Inflammatory macrophage (primary cell): ENCODE data around the gene ALG2.
"Not testable (repeated sequence)": the region's sequence is repeated elsewhere in the genome, so short reads cannot be mapped to it uniquely, and the experiment has no call there.

Experiments
- DNase-seq, 2 donors: peaks; one replicate each; pipeline ENCODE4 v3.0.0-alpha.2; 2020 to 2022

ALG2 gene

DNA sequence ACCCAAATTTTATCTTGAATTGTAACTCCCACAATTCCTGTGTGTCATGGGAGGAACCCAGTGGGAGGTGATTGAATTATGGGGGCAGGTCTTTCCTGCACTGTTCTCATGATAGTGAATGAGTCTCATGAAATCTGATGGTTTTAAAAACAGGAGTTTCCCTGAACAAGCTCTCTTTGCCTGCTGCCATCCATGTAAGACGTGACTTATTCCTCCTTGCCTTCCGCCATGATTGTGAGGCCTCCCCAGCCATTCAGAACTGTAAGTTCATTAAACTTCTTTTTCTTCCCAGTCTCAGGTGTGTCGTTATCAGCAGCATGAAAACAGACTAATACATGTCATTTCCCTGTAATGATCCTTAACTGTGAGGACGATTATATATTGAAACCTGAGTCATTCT, 16.1 kb upstream of the ALG2 start:
- not testable (repeated sequence) for DNase-seq

DNA sequence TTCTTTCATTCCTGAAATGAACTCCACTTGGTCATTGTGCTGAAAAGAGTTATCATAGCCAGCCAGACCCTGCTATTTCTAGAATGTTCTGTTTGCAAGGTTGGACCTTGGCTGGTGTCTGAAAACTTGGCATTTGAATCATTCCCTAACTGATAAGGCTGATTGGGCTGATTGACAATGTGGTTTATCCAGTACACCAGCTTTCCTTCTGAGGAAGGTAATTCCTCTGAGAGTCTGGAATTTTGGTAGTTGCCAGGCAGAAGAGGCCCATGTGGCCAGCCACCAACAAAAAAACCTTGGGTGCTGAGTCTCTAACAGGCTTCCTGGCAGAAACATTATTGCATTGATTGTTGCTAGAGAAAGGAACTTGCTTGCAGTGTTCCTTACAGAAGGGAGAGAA, 15.6 kb upstream of the ALG2 start:
- DNase-seq: no peak

DNA sequence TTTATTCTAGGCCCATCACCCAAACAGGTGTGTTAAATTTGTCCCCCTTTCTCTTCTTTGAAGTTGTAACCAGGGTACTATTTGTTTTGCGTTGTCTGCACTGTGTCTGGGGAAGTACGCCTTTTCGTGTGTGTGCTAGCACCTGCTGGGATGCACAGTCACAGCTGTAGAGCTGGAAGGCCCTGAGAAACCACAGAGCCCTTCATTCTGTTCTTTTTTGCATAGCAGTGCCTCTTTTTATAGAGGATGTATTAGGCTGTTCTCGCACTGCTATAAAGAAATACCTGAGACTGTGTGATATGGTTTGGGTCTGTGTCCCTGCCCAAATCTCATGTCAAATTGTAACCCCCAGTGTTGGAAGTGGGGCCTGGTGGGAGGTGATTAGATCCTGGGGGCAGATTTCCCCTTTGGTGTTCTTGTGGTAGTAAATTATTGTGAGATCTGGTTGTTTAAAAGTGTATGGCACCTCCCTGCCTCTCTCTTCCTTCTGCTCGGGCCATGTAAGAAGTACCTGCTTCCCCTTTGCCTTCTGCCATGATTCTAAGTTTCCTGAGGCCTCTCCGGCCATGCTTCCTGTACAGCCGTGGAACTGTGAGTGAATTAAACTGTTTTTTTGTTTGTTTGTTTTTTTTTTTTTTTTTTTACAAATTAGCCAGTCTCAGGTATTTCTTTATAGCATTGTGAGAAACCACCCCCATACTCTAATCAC, 14.3 kb upstream of the ALG2 start:
- DNase-seq: no peak

DNA sequence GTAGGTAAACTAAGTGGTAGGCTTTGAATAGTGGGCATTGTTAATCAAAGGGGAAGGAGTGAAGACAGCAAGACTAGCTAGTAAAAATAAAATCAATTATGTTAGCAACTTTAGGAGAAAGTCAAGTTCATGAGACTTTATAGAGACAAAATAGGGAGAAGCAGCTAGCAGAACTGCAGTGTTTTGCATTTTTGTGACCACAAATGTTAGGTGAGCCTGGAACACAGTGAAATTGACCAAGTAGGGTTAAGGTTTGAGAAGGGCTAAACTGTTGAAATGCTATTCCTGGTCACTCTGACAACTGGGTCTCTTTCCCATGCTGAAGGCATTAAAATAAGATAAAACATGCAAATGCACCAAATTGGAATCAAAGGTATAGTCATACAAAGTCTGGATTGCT, 13.3 kb upstream of the ALG2 start:
- DNase-seq: no peak

DNA sequence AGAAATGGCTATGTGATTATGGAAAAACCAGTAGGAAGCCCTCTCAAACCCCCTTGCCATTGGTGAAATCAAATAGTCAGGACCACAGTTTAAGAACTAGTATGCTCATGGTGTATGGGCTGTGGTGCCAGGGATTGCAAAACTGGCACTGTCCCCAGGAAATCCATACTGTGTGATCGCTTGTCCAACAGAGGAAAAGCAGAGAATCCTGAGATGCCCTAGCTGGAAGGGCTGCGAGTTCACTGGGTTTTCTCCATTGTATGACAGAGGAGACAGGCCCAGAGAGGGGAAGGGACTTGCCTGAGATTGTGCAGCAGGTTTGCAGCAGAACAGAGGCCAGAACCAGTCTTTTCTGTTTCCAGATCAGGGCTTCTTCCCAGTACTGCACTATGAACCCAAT, 12.9 kb upstream of the ALG2 start:
- no peak for DNase-seq

DNA sequence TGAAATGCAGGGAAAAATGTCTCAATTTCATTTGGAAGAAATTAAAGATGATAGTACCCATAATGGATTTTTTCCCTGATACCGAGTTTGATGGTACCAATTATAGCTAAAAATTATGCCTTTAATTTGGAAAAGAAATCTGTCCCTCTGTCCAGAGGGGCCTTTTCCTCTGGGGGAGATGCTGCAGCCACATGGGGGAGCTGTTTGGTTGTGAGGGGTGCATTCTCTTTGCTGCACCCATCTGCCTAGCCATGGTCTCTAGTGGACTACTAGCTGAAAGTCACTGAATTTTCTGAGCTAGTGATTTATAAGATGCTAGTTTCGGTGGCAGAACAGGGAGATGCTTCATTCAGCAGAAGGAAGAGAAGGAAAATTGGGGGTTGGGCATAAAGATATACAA, 10.0 kb upstream of the ALG2 start:
- peak; percentile 17 to 33 for DNase-seq

DNA sequence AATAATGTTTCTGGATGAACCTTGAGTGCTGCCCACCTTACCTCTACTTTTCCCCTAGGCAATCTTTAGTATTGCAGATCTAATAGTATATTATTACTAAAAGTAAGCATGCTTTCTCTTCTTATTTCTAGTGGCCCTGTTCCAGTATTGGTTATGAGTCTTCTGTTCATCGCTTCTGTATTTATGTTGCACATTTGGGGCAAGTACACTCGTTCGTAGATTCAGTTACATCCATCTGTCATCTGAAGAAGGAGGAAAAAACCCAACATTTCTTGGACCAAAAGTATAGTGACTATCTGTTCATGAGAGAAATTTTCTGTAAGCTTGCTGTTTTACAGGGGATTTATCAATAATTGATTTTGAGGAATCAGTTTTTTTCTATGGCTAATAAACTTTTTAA, 8.5 kb upstream of the ALG2 start:
- no peak for DNase-seq

DNA sequence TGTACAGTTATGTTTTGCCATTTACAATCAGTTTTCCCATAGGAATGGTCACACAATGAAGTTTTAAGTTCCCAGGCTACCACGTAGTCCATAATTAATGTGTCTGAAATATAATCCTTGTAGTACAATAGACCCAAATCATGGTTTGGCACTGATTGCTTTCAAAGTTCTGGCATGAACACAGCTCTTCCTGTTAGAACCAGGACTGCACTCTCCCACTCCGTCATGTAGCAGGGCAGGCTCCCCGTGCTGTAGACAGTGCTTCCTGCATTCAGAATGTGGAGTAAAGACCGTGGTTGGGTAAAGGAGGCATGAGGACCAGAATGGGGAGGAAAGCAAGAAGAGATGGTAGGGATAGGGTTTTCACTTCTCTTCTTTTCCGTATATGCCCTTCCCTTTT, 4.3 kb upstream of the ALG2 start:
- no peak for DNase-seq

DNA sequence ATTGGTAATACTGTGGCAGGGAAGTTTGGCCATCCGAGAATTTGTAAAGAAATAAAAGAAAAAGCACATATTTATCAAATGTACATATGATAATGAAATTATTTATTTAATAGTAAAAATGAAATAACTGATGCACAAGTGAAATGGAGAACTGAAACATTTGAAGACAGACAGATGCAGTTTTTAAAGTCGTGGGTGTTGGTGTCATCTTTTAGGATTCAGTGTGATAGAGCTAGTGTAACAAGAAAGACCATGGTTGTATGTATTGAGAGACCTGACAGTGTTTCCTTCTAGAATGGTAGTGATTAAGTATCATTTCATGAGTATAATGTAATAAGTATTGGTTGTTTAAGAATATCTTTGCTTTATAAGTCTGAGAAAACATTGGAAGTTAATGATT, 2.7 kb upstream of the ALG2 start:
- no peak for DNase-seq

DNA sequence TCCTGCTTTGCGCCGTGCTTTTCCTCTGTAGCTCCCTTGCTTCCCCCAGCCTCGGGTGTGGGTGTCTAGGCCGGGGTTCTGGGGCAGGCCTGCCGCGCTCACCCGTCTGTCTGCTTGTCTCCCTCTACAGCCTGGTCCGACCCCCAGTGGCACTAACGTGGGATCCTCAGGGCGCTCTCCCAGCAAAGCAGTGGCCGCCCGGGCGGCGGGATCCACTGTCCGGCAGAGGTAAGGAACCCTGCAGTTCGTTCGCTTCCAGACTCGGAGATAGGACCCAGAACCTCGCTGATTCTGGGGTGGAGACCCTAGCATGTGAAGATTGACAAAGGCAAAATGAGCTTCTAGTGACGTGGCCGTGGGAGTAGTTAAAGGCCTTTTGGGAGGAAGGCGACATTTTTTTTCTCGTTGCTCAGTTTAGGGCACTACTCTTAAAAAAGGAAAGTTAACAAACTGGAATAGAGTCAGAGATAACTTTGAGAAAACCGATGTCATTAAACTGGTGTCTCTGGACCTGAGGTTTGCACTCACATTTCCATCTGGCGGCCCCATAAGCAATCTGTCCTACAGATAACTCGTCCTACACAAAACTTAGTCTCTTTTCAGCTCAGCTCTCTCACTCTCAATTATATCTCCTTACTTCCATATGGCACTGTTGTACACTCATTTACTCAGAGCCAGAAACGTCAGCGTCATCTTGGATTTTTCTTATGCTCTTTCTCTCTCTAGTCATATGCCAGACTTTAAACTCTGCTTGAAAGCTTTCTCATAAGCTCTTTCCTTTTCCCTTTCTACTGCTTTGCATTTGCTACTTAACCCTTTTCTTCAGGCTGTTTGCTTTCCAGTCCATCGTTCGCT, 901 bp upstream of the ALG2 start:
- peak; percentile 26 to 48 for DNase-seq

DNA sequence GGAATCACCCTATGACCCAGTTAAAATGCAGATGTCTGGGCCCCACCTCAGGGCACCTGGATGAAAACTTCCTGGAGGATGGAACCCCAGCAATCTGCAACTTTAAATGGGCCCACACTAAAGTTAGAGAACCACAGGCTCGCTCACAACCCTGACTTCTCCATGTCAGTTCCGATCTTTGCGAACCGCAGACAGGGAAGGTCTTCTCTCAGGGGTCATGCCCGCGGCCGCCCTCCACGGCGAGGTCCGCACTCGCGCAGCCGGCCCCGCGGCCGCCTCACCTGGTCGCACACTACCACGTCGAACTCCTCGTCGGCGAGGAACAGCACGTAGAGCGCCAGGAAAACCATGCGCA, 499 bp downstream of the ALG2 start:
- DNase-seq: peak in 1 of 2 donors; percentile 34

DNA sequence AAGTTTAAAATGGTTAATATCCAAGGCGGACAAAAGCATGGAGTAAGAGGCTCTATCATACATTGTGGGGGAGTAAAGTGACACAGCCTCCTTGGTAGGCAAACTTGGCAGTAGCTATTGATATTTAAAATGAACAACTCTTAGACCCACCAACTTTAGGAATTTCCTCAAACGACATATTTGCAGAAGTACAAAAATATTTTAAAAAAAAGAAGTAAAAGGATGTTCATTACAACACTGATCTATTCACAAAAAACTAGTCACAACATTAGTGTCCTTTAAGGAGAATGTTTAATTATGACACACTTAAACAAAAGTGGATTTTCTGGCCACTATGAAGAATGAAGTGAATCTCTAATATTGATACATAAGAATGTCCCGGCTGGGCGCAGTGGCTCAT, 1.7 kb downstream of the ALG2 start:
- peak in 1 of 2 donors; percentile 37 for DNase-seq

DNA sequence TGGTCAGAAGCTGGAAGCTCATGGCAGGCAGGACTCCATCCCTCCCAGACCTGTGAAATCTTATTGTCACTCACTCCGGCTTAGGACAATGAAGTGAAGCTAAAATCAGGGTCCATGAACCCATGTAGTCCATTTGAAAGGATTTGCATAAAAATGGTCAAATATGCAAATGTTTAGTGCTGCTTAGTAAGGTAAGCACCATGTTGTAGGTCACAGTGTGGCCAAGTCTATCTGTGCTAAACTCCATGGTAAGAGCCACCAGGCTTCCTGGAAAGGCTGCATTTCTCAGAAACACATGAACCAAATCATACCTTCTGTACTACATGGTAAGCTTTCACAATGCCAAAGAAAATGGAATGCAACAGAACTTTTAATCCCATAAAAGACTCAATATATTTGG, 5.7 kb downstream of the ALG2 start:
- no peak for DNase-seq

DNA sequence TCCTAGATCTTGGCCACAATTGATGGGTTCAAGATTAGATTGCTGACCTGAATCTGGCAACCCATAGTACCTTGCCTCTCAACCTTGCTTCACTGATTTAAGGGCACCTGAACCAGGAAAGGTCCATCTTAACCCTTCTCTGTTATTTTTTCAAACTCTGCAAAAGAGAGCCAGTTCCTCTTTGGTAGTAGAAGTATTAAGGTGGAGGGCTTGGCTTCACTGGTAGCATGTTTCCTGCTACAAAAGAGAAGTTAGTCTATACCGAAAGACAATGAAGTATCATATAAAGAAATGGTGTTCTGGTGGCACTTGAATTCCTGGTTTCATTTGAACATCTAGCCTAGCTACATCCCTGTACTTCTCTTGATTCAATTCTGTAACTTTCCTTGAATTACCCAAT, 8.5 kb downstream of the ALG2 start:
- no peak for DNase-seq

DNA sequence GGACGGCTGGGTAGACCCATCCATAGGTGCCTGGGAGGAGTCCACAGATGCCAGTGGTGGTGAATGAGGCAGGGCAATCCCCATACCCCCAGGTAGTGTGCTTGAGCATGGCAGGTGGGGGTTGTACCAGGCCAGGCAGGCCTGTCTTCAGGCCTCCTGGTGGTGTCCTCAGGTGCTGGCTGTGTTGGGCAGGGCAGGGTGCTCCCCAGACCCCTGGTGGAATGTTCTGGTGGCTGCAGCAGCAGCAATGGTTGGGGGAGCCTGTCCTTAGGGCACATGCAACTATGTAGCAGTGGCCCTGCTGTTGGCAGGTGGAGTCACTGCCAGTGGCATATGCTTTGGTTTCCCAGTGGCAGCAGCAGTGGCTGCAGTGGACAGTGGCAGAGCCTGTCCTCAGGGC, 10.0 kb downstream of the ALG2 start:
- no peak for DNase-seq

DNA sequence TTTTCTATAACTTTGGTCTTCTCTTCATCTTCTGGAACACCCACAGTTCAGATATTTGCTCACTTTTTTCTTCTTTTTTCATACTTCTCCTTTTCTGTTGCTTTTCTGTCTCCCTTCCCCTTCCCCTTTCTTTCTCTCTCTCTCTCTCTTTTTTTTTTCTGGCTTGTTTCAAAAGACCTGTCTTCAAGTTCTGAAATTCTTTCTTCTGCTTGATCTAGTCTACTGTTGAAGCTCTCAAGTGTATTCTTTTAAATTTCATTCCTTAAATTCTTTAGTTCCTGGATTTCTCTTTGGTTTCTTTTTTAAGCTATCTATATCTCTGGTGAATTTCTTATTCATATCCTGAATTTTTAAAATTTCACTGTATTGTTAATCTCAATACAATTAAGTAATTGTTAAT, 11.2 kb downstream of the ALG2 start:
- DNase-seq: peak in 1 of 2 donors; percentile 19

DNA sequence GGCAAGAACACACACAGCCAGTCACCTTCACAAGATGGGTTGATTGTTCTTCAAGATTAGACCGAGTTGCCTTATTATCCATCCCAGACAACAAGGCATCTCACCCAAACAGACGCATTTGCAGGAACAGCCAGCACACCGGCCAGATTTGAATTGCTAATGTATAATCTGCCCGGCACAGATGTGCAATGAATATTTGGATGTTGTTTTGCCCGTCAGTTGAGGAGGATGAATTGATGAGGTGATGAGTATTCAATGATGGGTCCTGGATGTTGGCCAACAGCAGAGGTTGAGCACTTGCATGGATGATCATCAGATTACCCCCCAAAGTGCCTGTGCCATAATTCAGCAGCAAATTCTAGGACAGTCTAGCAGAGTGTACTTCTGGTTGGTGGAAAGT, 20.1 kb downstream of the ALG2 start:
- no peak for DNase-seq

DNA sequence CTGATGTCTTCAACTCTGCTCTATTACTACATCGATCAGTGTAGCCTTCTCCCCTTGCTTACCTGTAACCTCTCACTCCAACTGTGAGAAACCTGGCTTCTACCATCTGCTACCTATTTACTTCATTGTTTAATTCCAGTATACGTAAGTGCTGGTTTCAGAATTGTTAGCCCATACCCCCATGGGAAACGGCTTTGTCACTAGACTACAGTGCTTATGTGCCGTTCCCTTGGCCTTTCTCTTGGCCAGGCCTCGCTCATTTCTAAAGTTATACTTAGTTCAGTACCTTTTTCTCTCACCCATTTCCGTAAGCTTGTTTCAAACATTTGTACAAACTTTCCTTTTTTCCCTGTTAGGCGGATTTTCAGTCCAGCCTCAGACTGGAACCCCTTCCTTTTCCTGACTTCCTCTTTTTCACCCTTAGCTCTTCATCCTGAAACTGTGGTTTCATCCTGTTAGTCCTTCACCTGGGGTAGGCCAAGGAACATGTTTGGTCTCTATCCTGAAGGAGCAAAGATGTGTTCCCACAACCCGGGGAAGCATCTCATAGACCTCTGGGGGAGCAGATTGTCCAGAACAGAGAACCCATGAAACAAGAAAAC, 21.7 kb downstream of the ALG2 start:
- no peak for DNase-seq

DNA sequence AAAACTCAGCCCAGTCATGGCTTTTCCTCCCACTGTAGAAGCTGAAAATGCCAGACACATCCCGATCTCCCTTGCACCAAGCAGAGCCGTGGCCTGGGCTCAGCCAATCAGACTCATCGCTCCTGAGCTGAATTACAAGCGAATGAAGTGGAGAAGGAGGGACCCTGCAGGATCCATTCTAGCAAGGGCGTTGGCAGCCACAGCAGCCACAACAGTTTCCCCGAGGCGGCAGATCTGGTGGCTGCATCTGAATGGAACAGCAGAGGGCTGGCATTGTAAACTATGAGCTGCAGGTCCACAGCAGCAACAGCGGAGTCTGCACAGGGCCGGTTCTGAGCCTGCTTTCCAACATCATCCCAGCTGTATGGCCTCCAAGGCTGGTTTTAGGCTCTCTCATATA, 23.8 kb downstream of the ALG2 start:
- no peak for DNase-seq

DNA sequence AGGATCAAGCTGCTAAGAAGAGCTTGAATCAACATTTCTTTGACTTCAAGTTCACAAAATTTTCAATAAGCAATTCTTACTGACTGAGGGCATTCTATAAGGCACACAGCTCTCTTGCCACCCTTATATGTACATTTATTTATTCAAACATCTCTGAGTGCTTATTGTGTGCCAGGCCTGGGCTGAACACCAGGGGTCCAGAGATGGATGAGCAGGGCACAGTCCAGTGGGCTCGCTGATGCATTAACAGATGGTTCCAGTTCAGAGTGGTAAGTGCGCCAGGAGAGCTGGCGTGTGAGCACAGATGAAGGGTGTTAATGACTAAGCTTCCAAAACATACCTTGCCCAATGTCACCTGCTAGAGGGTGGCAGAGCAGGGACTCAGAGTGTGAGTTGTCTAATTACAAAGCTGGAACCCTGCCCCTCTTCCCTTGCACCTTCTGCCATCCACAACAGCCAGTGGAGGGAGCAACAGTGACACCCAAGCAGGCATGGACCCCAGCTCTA, 24.6 kb downstream of the ALG2 start:
- no peak for DNase-seq

DNA sequence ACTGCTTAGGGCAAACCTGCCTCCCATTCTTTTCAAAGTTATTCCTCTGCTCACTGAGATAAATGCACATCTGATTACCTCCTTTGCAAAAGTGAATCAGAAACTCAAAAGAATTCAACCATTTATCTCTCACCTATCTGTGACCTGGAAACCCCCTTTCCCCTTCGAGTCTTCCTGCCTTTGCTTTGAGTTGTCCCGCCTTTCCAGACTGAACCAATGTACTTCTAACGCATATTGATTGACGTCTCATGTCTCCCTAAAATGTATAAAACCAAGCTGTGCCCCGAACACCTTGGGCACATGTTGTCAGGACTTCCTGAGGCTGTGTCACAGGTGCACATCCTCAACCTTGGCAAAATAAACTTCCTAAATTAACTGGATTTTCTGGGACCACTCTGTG, 25.3 kb downstream of the ALG2 start:
- not testable (repeated sequence) for DNase-seq

DNA sequence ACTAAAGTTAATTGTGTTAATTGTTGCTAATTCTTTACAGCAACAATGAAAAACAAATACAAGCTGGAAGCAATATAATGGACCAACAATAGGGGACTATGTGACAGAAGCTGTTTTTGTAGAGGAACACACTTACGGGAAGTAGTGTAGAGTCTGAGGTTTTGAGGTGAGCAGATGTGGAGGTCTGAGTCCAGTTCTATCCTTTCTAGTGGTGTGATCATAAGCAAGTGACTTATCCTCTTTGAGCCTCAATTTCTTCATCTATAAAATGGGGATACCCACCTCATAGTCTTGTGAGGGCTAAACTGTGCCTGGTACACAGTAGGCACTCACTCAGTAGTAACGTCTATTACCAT, 28.3 kb downstream of the ALG2 start:
- no peak for DNase-seq

DNA sequence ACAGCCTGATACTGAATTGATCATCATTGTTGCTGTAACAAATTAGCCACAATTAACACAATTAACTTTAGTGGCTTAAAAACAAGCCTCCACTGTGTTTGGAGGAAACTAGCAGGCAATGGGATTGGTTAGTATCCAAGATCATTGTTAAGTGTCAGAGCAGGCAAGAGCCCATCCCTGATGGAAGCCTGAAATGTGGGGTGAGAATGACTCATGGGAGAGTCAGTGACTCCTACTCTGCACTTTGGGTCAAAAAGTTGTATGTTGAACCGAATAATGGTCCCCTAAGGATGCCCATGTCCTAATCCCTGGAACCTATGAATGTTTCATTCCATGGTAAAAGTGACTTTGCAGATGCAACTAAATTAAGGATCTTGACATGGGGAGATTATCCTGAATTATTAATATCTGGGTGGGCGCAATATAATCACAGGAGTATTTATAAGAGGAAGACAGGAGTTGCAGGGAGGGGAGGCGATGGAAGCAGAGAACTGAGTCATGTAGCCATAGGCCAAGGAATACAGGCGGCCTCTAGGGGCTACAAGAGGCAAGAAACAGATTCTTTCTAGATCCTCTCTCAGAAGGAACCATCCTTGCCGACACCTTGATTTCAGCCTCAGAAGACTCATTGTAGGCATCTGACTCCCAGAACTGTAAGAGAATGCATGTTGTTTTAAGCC, 28.8 kb downstream of the ALG2 start:
- no peak for DNase-seq
